DOHH2 (cell line): ENCODE data around the gene SLC11A1.

ENCODE experiments used
- CTCF ChIP-seq: fragments of 200-600 bp; sonication (generic); IDR thresholded peaks from one replicate; pipeline ENCODE4 v1.5.1; 2014; ENCODE audit warnings: antibody characterized with exemption, mild to moderate bottlenecking, low read depth, low read length; ENCODE audit not compliant: poor library complexity, severe bottlenecking
- EZH2phosphoT487 ChIP-seq: fragments of 200-600 bp; sonication (generic); IDR thresholded peaks from 2 replicates; pipeline ENCODE4 v1.6.1; 2017; ENCODE audit warnings: borderline replicate concordance, mild to moderate bottlenecking, antibody characterized with exemption, low read length, moderate library complexity, mixed read lengths

- TF ChIP-seq CTCF (no peak), EZH2phosphoT487 (no peak)
Measured at GRCh38 chr2:218343591-218343990, 38.5 kb upstream of the SLC11A1 start.
